ENCODE measurements around the gene SPRR2D. TPM values are rescaled to one million over a fixed set of nuclear protein-coding genes. Genes with fewer than 3 reads are reported as not detected.
"Not testable (repeated sequence)": the region's sequence is repeated elsewhere in the genome, so short reads cannot be mapped to it uniquely, and the experiment has no call there.

The SPRR2D gene
- not detected in 2 replicates for total RNA-seq (2014; rRNA removed; shearing (Covaris generic))
- not detected in 2 replicates for polyA plus RNA-seq (2014; cell fraction: nucleus; rRNA removed)

GRCh38 chr1:153040950-153041631 lies at the start of gene SPRR2D:
TSS of gene SPRR2D (minus strand) at chr1:153041120. CDS start at chr1:153040346, 774 bp downstream.
- DNase-seq (ENCODE audit: extremely low read depth, low read depth), result no peak

- no peak for DNase-seq (ENCODE audit: extremely low read depth, low read depth)
These were observed 46.7 kb upstream of the SPRR2D start for GRCh38 chr1:153087652-153088051.

DNA sequence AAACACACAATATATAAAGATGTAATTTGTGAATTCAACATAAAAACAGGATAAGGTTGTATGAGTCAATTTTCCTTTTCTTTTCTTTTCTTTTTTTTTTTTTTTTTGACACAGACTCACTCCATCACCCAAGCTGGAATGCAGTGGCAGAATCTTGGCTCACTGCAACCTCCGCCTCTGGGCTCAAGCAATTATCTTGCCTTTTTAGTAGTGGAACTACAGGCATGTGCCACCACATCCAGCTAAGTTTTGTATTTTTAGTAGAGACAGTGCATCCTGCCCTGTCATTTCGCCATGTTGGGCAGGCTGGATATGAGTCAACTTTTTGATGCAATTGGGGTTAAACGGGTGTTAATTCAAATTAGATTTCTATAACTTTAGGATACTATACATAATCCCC lies 40.8 kb upstream of the SPRR2D start:
- no peak for DNase-seq (ENCODE audit: extremely low read depth, low read depth)

DNA sequence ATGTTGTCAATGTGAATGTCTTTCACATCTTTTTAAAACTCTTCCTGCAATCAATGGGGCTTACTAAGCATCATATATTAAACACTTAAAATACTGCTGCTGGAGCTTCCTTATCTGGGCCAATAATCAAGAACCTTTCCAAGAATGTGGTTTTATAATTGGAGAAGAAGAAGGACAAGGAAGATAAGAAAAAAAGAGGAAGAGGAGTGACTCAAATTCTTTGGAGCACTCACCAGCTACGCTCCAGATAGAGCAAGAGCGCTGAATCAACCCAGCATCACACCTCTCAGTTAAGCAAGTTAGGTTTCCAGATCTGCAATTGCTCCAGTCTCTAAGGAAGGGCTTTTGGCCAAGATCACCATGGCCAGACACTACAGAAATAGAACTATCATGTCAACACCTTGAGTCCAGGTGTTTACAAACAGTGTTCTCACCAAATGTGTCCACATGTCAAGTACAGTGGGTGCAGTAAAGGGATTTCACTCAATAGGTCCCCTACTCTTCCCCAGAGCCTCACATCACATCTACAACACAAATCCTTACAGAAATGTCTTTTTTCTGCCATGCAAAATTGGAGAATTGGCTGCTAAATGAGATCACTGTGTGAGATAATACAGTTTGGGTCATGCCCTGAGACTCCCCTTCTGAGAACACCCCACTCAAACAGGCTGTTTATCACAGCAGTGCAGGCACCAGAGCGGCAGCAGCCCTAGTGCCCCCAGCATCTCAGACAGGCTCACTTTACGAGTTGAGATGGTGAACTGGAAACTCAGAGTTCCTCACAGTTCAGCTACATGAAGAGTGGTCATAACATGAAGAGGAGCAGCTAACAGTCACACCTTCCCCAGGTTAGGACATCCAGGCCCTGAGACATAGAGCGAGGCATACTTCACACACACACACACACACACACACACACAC lies 32.1 kb upstream of the SPRR2D start:
- DNase-seq (ENCODE audit: extremely low read depth, low read depth), result no peak

DNA sequence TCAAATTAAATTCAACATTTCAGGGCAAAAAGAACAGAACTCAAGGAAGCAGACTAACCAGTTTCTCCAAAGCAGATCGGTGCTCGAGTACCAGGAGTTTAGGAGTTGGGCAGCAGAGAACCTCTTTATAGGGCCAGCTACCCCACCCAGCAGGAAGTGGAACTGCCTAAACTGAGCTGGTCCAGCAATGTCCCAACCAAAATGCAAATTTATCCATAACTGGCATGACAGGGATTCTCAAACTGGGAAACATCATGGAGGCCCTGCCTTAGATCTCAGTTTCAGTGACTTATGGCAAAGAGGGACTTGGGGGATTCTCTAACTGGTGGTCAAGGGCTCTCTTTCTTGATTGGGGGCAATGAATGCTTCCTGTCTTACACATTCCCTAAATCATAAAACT lies 30.6 kb upstream of the SPRR2D start, which contains the start of gene SPRR2B:
SPRR2B (minus strand) TSS at position 101 of the 400 bp plus-strand sequence. CDS start 772 bp downstream, outside the sequence.
- no peak for DNase-seq (ENCODE audit: extremely low read depth, low read depth)

GRCh38 chr1:153070243-153070642 lies 29.3 kb upstream of the SPRR2D start:
- no peak for DNase-seq (ENCODE audit: extremely low read depth, low read depth)

- no peak for DNase-seq (ENCODE audit: extremely low read depth, low read depth)
These were observed 18.2 kb upstream of the SPRR2D start for GRCh38 chr1:153058826-153059784.

- no peak for DNase-seq (ENCODE audit: extremely low read depth, low read depth)
These were observed 17.2 kb upstream of the SPRR2D start for GRCh38 chr1:153058154-153058553.

DNA sequence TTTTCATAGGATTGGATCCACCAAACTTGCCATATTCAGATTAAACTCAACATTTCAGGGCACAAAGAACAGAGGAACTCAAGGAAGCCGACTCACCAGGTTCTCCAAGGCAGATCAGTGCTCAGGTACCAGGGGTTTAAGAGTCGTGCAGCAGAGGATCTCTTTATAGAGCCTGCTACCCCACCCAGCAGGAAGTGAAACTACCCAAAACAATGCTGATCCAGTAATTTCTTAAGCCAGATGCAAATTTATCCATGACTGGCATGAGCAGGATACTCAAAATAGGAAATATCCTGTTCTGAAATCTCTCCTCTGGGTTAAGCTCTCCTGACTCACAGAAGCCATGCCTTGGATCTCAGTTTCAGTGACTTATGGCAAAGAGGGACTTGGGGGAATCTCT lies 16.5 kb upstream of the SPRR2D start, which contains the start of gene SPRR2A:
SPRR2A (minus strand) TSS at position 138 of the 400 bp plus-strand sequence. CDS start 777 bp downstream, outside the sequence.
- no peak for DNase-seq (ENCODE audit: extremely low read depth, low read depth)

- DNase-seq (ENCODE audit: extremely low read depth, low read depth), result not testable (repeated sequence)
These were observed 15.2 kb upstream of the SPRR2D start for GRCh38 chr1:153056111-153056510.

- no peak for DNase-seq (ENCODE audit: extremely low read depth, low read depth)
These were observed 8.3 kb upstream of the SPRR2D start for GRCh38 chr1:153049211-153049610.

GRCh38 chr1:153035211-153035610 lies 5.7 kb downstream of the SPRR2D start:
- no peak for DNase-seq (ENCODE audit: extremely low read depth, low read depth)

GRCh38 chr1:153032677-153033308 lies 8.1 kb downstream of the SPRR2D start:
- peak; percentile 51 for DNase-seq (ENCODE audit: extremely low read depth, low read depth)

DNA sequence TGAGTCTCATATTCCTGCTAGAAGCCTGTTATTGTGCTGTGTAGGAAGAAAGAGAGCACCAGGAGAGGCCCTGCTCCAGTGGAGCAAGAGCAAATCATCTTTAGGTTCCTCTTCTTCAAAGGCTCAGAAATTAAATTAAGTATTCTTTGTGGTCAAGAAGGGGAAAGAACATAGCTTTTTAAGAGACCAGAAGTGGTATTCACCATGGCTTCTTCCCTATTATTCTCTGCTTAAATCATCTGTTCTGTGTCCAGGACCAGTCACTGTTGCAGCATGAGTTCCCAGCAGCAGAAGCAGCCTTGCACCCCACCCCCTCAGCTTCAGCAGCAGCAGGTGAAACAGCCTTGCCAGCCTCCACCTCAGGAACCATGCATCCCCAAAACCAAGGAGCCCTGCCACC lies 8.8 kb downstream of the SPRR2D start:
- no peak for DNase-seq (ENCODE audit: extremely low read depth, low read depth)

DNA sequence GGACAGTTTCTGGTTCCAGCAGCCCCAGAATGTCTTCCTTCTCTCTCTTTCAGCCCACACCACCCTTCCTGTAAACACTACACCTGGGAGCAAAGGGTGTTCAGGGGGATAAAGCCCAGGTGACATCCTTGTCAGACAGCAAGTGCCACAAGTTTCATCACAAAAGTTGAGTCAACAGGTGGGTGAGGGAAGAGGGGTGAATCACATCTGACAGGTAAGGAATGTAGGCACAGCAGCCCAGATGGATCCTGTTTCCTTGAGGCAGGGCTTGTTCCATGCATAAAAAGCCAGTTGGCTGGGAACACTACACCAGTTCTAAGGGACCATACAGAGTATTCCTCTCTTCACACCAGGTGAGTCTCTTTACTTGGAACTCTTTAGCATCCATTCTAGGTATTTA lies 10.0 kb downstream of the SPRR2D start, which contains the start of gene SPRR1B:
SPRR1B (plus strand) TSS at position 309 of the 400 bp plus-strand sequence. CDS start 1,143 bp downstream, outside the sequence.
- DNase-seq (ENCODE audit: extremely low read depth, low read depth), result no peak

DNA sequence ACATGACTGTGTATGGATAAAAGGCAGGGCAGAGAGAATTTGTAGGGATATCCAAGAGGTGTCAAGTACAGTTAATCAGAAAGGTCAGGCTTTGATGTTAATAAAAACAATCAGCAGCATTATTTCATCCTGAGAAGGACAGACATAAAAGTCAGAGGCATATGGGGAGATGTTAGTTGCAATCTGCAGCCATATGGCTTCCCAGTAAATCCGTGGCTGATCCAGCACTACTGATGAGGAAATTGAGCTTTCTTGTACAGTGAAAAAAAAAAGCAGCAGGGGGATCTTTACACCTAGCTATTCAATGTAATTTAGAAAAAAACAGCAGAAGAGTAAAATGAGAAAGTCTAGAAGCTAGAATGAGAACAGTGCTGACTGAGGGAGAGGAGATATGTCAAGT lies 12.2 kb downstream of the SPRR2D start:
- no peak for DNase-seq (ENCODE audit: extremely low read depth, low read depth)

- no peak for DNase-seq (ENCODE audit: extremely low read depth, low read depth)
These were observed 15.1 kb downstream of the SPRR2D start for GRCh38 chr1:153025797-153026196.

DNA sequence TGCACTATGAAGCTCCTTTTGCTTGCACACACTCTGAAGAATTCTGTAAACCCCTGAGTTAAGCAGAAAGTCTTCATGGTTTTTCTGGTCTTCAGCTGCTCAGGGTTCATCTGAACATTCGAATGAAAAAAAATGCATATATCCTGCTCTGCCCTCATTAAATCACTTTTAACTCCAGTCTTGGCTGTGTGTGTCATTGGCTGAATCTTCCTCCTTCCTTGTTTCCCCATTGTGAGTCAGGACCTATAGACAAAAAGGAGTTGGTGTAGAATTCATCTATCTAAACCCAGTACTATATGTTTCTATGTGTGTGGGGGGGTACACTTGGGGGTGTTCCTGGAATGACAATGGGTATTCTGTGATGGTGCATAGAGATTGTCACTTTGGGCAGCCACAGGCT lies 16.5 kb downstream of the SPRR2D start:
- DNase-seq (ENCODE audit: extremely low read depth, low read depth), result no peak

GRCh38 chr1:153023109-153023508 lies 17.8 kb downstream of the SPRR2D start:
- DNase-seq (ENCODE audit: extremely low read depth, low read depth), result no peak

GRCh38 chr1:153022340-153022739 lies 18.6 kb downstream of the SPRR2D start:
- not testable (repeated sequence) for DNase-seq (ENCODE audit: extremely low read depth, low read depth)
